Stimulated activated CD4-positive, alpha-beta T cell treated with anti-CD3 and anti-CD28 coated beads, Interleukin-15, amount 100 ng/mL, for 1 hour (primary cell): ENCODE data around the gene HMGN1.

Experiments
- DNase-seq, 2 donors: peaks; one replicate each; pipeline ENCODE4 v3.0.0-alpha.2; 2020; ENCODE audit warnings: low read depth in 1 of 2, low spot score in 1 of 2

The HMGN1 gene

GRCh38 chr21:39334611-39335010 lies 14.3 kb downstream of the HMGN1 start:
- DNase-seq = no peak

GRCh38 chr21:39332175-39332574 lies 16.7 kb downstream of the HMGN1 start:
- no peak for DNase-seq

GRCh38 chr21:39330001-39330400 lies 18.9 kb downstream of the HMGN1 start:
- no peak for DNase-seq

- no peak for DNase-seq
Observed at GRCh38 chr21:39327727-39328126, 21.2 kb downstream of the HMGN1 start.

- DNase-seq = no peak
Observed at GRCh38 chr21:39326607-39327307, 22.1 kb downstream of the HMGN1 start.

- no peak for DNase-seq
Observed at GRCh38 chr21:39325458-39325857, 23.4 kb downstream of the HMGN1 start.

GRCh38 chr21:39321424-39321823 lies 27.5 kb downstream of the HMGN1 start:
- DNase-seq = no peak

- no peak for DNase-seq
Observed at GRCh38 chr21:39319814-39320332, 29.0 kb downstream of the HMGN1 start.

GRCh38 chr21:39319251-39319756 lies 29.6 kb downstream of the HMGN1 start:
- DNase-seq = no peak

GRCh38 chr21:39318091-39318959 lies 30.6 kb downstream of the HMGN1 start:
- DNase-seq = no peak

- DNase-seq = no peak
Observed at GRCh38 chr21:39317134-39318090, 31.5 kb downstream of the HMGN1 start.

GRCh38 chr21:39316729-39317128 lies 32.2 kb downstream of the HMGN1 start:
- DNase-seq = no peak

GRCh38 chr21:39315603-39316445 lies 33.1 kb downstream of the HMGN1 start:
- DNase-seq = no peak

- DNase-seq = peak in 1 of 2 donors; percentile 19
Observed at GRCh38 chr21:39314143-39315027, 34.5 kb downstream of the HMGN1 start.

GRCh38 chr21:39313571-39314142 lies 35.2 kb downstream of the HMGN1 start, which contains the start of gene BRWD1:
Gene BRWD1 (minus strand): TSS chr21:39313632. CDS start chr21:39313491, 141 bp downstream.
- DNase-seq = peak; percentile 65 to 71

- DNase-seq = no peak
Observed at GRCh38 chr21:39313042-39313570, 35.8 kb downstream of the HMGN1 start.

GRCh38 chr21:39312112-39313041 lies 36.5 kb downstream of the HMGN1 start:
- peak; percentile 92 to 96 for DNase-seq
